GM18498 (cell line): Measurements from ENCODE around the gene SYT12.
"Not testable (repeated sequence)": the region's sequence is repeated elsewhere in the genome, so short reads cannot be mapped to it uniquely, and the experiment has no call there.

Source experiments
- ATAC-seq: cut with Tn5 transposase; IDR thresholded peaks from one replicate; pipeline ENCODE4 v1.9.1; 2021; ENCODE audit warnings: mild to moderate bottlenecking, moderate library complexity; ENCODE audit not compliant: unreplicated experiment

SYT12 gene, protein sequence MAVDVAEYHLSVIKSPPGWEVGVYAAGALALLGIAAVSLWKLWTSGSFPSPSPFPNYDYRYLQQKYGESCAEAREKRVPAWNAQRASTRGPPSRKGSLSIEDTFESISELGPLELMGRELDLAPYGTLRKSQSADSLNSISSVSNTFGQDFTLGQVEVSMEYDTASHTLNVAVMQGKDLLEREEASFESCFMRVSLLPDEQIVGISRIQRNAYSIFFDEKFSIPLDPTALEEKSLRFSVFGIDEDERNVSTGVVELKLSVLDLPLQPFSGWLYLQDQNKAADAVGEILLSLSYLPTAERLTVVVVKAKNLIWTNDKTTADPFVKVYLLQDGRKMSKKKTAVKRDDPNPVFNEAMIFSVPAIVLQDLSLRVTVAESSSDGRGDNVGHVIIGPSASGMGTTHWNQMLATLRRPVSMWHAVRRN

DNA sequence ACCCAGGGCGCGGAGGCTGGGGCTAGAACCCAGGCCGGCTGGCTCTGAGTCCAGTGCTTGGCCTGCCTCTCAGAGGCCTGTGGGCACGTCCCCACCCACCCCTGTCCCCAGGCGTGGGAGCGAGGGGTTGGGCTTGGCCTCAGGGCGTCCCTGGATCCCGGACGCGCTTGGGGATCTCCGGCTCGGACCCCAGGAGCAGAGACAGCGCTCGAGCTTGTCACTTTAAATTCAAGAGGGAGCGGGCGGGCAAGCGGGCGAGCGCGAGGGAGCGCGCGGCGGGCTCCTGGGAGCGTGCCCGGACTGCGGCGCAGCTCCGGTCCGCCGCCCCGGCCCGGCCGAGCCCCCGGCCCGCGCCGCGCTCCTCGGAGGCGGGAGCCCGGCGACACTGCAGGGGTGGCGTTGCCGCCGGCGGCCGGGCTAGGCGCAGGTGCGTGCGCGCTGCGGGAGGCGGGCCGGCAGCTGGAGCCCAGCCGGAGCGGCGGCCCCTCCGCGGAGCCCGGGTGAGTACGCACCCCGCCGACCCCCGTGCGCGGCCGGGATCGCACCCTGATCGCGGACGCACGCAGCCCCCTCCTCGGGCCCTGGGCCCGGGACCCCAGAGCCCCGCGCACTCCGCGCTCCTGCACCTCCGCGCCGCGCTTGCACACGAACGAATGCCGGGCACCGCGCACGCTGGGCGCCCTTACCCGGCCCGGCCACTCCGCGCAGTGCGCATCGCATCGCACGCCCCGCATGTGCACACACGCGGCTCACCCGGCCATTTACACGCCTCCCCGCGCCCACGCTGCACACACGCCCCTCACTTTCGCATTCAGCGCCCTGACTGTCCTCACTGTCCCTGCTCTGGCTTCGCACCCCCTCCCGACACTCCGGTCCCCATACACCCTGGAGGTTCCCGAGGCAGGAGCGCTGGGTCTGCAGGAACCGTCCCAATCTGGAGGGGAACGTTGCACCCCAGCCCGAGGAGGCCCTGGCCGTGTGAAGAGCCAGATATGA lies at the start of gene SYT12:
Gene SYT12, plus strand, starts transcription at position 174 of the 996 bp plus-strand sequence. CDS start 7,011 bp downstream, outside the sequence.
- no peak for ATAC-seq

DNA sequence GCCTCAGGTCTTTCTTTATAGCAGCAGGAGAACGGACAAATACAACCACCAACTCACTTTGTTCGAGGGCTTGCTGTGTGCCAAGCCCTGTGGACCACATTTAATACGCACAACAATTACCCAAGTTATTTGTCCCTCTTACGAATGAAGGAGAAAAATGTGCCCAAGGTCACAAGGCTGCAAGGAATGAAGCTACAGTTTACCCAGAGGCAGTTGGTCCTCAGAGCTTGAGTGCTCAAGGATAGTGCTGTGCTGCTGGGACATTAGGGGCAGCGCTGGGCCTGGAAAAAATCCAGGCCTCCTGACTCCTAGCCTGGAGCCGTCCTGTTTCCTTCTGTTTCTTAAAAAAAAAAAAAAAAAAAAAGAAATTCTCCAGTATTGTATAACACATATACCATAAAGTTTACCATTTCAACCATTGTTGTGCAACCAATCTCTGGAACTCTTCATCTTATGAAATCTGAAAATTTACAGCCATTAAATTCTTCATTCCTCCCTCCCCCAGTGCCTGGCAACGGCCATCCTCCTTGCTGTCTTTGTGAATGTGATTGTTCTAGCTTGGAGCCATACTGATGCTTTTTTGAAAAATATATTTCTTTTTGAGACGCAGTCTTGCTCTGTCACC lies 48.9 kb upstream of the SYT12 start:
- no peak for ATAC-seq

DNA sequence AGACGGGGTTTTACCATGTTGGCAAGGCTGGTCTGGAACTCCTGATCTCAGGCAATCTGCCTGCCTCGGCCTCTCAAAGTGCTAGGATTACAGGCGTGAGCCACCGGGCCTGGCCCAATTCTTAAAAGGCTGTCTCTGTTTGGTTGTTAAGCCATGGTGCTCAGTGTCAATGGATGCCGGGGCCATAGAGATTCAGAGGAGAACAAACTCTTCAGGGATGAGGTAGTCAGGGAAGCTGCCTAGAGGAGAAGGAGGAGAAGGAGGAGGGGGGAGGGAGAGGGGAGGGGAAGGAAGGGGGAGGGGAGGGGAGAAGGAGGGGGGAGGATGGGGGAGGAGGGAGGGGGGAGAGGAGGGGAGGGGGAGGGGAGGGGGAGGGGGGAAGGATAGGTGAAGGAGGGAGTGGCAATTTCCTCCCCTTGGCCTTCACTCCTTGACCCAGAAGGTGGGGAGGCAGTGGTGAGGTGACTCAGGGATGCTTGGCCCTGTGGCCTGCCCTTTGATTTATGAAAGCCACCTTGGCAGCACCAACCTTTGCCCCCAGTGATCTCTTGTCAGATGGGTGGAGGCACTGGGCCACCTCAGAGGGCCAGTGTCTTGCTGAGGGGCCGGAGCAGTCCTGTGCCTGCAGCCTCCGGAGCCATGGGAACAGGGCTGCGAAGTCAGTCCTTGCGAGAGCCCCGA lies 48.1 kb upstream of the SYT12 start, which contains the start of gene C11orf86:
Gene C11orf86, plus strand, starts transcription at position 581 of the 681 bp plus-strand sequence. Its CDS starts 59 bp downstream, at position 640.
- ATAC-seq = no peak

DNA sequence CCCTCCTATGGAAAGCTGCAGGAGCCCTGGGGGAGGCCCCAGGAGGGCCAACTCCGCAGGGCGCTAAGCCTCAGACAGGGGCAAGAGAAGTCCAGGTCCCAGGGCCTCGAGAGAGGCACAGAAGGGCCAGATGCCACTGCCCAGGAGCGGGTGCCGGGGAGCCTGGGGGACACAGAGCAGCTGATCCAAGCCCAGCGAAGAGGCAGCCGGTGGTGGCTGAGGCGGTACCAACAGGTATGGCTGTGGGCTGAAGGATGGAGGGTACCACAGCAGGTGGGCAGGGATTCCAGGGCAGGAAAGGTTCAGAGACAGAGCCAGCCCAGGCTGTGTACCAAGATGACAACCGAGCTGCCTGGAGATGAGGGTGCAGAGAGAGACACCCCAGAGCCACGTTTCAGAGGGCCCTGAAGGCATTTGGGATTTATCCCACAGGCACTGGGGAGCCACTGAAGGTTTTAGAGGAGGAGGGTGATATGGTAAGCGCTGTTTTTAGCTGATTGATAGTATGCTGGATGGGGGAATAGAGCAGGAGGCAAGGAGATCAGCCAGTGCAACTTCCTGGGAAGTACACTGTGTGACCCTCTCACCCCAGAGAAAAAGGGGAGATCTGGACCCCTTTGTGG lies 47.4 kb upstream of the SYT12 start:
- ATAC-seq = no peak

DNA sequence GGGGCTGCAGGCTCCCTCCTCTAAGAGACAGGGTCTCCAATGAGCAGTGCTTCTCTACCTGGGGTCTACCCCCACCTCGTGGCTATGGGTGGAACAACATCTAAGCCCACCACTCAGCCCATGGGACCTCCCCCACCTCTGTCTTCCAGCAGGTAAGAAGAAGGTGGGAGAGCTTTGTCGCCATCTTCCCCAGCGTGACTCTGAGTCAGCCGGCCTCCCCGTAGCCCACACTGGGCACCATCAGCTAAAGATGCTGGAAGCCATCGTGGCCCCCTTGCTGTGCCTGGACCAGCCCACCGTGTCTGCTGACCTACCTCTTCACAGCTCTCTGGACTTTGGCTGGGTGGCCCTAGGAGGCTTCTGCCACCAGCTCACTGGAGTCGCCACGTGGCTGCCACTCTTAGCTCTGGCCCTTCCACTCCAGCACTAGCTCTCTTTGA lies 46.9 kb upstream of the SYT12 start:
- no peak for ATAC-seq

DNA sequence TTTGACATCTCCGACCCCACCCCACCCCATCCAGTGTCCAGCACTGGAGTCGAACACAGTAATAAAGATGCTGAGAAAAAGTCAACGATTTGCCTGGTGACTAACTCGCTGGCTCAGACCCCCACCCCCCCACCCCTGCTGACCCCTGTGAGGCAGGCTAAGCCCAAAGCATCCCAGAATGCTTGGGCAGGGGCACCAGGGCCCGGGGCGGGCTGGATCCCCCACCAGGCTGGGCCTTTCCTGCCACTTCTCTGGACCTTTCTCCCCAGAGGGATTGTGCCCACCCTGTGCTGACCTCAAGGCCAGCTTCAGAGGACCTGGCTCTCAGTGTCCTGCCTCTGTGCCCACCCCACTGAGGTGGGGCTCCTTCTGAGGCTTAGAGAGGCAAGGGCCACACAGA lies 46.0 kb upstream of the SYT12 start:
- no peak for ATAC-seq

DNA sequence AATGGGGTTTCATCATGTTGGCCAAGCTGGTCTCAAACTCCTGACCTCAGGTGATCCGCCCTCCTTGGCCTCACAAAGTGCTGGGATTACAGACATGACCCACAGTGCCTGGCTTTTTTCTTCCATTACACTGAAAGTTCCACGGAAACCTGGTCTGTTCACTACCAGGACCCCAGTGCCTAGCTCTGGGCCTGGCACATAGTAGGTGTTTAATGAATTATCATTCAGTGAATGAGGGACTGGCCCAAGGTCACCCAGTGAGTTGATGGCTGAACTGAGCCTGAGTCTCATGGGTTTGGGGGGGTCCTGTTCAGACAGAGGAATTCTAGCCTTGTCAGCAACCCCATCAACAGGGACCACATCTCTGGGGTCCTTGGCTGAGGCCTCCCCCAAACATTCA lies 44.7 kb upstream of the SYT12 start:
- ATAC-seq = no peak

DNA sequence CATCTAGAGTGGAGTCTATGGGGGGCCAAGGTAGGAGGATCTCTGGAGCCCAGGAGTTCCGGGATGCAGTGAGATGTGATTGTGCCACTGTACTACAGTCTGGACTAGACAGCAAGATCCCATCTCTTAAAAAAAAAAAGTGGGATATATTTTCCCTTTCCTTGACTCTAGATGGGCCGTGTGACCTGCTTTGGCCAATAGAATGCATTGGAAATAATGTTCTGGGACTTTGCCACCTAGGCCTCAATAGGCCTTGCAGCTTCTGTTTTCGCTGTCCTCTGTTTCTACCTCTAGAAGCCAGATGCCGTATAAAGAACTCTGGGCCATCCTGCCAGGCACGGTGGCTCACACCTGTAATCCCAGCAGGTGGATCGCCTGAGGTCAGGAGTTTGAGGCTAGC lies 44.2 kb upstream of the SYT12 start:
- no peak for ATAC-seq

DNA sequence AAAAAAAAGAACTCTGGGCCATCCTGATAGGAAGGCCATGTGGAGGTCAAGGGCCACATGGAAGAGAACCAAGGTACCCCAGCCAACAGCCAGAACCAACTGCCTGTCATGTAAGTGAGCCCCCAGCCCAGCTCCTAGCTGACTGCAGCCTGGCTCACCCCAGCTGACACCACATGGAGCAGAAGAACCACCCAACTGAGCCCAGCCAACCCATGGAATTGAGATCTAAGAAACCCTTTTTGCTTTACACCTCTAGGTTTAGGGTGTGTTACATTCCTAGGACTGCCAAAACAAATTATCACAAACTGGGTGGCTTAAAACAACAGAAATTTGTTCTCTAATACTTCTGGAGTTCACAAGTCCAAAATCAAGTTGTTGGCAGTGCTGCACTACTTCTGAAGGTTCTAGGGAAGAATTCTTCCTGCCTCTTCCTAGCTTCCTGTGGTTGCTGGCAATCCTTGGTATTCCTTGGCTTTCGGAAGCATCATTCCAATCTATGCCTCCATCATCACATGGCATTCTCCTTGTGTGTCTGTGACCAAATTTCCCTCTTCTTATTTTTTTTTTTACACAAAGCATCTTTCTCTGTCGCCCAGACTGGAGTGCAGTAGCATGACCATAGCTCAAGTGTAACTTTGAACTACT lies 43.5 kb upstream of the SYT12 start:
- ATAC-seq = no peak

DNA sequence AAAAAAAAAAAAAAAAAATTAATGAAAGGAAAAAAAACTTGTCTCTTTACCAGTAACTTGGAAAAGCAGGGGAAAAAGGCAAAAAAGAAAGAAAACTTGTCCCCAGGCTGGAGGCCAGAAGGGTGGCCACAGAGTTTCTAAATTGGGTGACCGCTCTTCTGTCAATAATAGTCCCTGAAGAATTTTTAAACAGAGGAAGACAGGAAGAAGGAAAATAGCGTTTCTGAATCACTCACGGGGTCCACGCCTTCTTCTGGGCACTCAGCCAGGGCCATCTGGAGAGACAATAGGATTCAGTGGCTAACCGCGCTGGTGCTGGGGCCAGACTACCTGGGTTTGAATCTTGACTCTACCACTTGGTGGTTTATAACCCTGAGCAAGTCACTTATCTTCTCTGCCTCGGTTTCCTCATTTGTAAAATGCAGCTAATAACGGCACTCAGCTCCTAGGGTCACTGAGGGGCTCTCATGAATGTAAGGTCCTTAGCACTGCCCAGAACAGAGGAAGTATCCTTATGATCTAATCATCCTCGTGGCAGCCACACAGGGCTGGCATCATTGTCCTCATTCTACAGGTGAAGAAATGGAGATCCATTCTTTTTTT lies 40.9 kb upstream of the SYT12 start:
- no peak for ATAC-seq

DNA sequence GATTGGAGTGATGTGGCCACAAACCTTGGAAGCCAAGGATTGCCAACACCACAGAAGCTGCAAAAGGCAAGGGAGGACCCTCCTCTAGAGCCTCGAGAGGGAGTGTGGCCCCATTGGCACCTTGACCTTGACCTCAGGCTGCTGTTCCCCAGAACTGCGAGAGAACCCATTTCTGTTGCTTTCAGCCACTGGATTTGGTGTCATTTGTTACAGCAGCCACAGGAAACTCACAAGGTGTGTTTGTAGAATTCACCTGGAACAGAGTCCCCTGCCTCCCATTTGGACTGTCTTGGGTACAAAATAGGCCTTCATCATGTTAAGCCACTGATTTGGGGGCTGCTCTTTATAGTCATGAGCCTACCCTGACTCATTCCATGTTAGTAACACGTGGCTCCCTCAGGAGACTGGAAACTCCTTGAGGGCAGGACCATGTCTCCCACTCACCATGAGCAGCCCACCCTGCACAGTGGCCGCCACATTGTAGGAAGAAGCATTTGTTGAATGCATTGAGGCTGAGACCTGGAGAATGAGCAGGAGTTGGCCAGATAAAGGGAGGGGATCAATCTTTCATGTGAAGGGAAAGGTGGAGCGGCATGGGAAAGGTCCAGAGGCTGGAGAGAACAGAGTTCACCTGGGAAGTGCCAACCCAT lies 39.5 kb upstream of the SYT12 start:
- ATAC-seq = no peak

DNA sequence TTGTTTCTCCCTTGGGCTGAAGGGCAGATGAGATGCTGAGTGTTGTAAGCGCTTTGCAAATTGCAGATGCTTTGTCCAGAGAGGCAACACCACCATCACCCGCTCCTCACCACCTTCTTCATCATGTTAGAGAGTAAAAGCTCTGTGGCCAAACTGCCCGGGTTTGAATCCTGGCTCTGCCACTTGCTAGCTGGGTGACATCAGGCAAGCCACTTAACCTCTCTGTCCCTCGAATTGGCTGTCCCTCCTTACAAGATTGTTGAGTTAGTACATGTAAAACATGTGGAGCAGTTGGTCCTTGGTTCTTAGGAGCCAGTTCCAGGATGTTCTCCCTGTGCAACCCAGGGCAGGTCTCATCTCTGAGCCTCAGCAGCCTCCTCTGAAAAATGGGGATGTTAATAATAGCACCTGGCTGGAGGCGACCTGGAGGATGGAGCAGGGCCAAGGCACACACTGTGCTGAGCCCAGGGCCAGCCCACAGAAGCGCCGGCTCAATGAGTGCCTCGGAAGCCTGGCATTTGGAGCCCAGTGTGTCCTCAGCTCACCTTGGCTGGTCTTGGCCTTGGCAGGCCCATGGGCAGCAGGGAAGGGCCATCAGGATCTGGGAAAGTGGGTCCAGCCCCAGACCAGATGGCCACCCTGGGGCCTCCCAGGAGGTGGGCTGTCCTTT lies 37.3 kb upstream of the SYT12 start:
- ATAC-seq = no peak

DNA sequence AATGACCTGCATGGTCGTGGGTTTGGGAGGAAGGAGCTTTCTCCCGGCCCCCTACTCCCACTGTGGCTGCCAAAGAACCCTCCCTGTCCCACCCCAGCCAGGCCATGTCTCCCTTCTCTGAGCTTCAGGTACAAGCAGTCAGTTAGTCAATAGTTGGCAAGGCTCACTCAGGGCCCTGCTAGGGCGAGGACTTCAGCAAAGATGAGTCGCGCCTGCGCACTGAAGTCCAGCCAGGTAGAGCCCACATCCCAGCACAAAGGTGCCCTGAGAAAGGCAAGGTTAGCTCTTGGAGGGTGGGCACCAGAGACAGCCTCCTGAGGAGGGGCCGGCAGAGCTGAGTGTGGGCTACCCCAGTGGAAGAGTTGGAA lies 36.8 kb upstream of the SYT12 start:
- no peak for ATAC-seq

DNA sequence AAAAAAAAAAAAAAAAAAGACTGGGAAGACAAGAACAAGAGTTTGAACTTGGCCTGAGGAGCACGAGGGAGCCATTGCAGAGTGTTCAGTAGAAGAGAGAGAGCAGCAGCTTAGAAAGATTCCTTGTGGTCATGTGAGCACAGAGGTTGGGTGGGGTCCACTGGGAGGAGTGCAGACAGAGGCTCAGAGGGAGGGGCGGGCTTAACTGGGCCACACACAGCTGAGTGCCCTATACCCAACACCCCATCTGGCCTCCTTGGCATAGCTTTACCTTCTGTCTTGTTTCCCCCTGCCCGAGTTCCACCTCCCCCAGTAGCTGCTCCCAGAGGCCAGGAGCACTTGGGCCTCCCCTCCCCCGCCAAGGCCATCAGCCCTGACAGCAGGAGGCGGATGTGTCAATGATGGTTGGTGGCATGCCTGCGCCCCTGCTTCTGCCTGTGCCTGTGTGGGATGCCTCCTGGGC lies 35.7 kb upstream of the SYT12 start:
- no peak for ATAC-seq

DNA sequence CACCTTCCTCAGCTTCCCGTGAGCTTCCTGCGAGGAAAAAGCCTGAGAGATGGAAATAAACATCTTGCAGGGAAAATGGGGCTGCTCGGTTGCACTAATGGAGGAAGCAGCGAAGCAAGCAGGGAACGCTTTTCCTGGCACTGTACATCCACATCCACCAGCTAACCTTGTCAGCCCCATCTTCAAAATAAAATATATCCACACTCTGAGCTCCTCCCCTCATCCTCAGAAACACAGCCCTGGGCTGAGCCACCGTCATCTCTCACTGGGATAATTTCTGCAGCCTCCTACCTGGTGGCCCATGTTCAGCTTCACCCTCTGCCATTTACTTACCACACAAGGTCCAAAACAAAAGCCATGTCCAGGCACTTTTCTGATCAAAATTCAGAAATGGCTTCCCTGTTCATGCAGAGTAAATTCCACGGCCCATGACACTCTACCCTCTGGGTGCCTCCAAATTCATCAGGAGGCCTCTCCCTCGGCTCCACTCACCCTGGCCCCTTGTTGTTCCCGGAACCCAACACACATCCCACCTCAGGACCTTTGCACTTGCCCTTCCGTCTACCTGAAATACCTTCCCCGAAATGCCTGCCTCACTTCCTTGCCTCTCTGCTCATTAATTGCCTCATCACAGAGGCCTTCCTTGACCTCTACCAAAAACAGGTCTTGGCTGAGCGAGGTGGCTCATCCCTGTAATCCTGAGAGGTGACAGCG lies 34.9 kb upstream of the SYT12 start:
- no peak for ATAC-seq

DNA sequence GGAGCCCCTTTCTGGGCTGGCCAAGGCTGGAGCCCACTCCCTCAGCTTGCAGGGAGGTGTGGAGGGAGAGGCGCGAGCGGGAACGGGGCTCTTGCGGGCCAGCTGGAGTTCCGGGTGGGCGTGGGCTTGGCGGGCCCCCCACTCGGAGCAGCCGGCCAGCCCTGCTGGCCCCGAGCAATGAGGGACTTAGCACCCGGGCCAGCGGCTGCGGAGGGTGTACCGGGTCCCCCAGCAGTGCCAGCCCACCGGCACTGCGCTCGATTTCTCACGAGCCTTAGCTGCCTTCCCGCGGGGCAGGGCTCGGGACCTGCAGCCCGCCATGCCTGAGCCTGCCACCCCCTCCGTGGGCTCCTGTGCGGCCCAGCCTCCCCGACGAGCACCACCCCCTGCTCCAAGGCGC lies 34.2 kb upstream of the SYT12 start:
- not testable (repeated sequence) for ATAC-seq

DNA sequence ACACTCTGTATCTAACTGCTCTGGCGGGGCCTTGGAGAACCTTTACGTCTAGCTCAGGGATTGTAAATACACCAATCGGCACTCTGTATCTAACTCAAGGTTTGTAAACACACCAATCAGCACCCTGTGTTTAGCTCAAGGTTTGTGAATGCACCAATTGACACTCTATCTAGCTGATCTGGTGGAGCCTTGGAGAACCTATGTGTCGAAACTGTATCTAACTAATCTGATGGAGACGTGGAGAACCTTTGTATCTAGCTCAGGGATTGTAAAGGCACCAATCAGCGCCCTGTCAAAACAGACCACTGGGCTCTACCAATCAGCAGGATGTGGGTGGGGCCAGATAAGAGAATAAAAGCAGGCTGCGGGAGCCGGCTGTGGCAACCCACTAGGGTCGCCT lies 33.6 kb upstream of the SYT12 start:
- ATAC-seq = not testable (repeated sequence)
